ENCODE data around the gene CACNA1A.
"Not testable (repeated sequence)": the region's sequence is repeated elsewhere in the genome, so short reads cannot be mapped to it uniquely, and the experiment has no call there.

Gene CACNA1A

DNA sequence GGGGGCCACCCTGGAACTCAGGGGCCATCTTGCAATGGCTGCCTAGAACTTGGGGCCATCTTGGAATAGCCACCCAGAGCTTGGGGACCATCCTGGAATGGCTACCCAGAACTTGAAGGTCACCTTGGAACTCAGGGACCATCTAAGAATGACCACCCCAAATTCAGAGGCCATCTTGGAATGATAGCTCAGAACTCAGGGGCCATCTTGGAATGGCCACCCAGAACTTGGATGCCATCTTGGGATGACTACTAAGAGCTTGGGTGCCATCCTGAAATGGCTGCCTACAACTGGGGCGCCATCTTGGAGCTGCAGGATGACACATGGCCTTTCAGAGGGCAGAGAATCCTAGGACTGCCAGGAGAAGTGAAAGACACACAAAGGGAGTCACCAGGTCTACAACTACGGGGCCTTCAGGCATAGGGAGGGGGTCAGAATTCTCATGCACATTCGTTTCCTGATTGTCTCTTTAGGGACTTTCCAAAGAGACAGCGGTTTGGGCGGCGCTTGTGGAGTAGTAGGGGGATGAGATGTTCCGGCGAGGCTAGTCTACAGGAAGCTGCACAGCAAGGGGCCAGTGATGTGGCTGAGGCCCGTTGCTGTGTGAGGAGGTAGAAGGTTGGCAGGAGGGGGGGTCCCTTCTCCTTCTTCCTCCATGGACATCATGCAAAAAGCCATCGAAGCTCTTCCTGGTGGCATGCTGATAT lies 231.1 kb downstream of the CACNA1A start:
- no peak for DNase-seq

DNA sequence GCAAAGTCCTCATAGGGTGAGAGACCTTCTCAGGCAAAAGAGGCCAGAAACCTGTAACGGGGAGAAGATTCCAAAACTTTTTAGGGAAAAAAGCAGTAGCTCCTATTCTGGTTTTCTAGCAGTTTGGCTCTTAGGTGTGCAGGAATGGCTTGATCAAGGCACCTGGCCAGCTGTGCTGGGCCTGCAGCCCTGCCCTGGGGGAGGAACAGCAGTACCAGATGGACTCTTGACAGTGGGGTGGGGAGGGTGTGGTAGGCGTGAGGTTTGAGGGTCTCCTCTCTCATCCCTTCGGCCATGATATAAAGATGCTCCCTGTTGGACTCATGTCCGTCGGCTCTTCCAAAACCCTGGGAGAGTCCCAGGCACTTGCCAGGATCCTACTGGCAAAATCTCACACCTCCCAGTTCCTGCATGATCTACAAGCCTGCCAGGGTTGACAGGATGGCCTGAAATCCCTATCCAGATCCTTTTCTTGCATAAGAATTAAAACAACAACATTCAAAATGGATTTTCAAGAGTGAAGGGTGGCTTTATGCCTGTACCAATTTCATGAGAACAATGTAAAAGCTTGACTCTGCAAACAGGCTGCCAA lies 235.7 kb downstream of the CACNA1A start:
- DNase-seq = peak in 1 of 2 experiments; percentile 15

DNA sequence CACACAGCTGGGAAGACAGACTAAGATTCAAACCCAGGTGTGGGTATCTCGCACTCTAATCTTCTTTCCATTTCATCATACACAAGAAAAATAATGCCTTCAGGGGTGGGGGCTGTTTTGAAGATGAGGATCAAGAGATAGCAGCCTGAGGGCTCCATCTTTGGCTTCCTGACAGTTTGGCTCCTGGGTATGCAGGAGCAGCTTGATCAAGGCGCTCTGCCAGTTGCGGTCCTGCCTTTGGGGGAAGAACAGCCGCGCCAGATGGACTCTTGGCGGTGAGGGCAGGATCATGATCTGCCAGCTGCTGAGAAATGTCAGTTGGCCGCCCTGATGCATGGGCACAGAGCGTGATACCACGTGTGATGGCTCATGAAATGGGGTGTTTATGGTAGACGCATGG lies 236.9 kb downstream of the CACNA1A start:
- no peak for DNase-seq

GRCh38 chr19:13267889-13268288 lies 238.4 kb downstream of the CACNA1A start:
- no peak for DNase-seq

- no peak for DNase-seq
Observed at GRCh38 chr19:13267131-13267530, 239.1 kb downstream of the CACNA1A start.

DNA sequence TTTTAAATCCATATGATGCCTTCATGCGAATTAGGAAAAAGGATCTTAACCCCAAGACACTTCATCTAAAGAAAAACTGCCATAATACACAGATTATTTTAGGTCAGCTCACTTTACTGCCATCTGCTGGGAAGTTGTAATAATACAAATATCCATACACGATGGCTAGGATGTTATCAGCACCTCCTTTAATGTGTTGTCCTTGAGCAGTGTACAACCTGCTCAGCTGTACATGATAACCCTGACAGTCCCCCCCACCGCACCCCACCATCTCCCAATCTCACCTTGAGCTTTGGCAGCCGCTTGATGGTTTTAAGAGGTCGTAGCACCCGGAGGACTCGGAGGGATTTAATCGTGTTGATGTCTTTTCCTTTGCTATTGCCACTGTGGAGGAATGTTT lies 243.8 kb downstream of the CACNA1A start:
- peak in 1 of 2 experiments; percentile 10 for DNase-seq

DNA sequence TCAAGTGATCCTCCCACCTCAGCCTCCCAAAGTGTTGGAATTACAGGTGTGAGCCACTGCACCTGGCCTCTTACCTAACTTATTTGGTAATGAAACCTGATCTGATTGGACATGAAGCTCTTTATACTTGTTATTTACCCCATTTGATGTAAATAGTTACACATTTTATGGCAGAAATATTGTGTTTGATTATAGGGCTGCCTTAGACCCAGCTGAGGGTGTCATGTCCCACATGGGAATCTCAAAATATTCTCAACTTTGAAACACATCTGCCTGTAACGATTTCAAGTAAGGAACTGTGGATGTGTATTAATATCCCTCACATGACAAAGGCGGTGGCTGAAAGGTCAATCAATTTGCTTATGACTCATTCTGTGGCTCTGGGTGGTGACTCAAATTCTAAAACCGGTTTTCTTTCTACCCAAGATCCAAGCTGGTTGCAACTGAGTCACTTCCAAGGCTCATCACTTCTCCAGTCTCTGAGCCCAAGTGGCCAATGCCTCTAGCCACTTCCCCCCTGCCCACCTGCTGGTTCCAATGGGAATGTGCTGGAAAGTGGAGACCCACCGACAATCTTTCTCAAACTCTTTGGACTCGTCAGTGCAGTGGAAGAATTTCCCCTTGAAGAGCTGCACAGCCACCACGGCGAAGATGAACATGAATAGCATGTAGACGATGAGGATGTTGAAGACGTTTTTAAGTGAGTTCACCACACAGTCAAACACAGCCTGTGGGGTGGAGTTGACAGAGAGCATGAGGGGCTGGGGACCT lies 245.2 kb downstream of the CACNA1A start:
- DNase-seq = no peak

DNA sequence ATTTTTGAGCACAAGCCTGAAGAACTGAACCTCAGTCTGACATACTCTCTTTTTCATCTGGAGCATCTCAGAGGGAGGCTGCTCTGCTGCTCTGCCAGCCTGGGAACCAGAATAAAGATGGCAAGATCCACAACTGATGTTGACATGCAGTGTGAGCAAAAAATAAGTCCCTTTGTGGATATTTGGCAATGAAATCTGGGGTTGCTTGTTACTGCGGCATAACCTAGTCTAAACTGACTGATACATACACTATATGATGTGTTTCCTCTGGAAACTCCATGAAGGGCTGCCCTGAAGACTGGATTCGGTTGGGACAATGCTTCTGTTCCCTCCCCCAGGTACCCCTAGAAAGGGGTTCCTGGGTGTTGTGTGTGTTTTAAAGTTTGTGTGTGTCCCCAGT lies 249.4 kb downstream of the CACNA1A start:
- no peak for DNase-seq

DNA sequence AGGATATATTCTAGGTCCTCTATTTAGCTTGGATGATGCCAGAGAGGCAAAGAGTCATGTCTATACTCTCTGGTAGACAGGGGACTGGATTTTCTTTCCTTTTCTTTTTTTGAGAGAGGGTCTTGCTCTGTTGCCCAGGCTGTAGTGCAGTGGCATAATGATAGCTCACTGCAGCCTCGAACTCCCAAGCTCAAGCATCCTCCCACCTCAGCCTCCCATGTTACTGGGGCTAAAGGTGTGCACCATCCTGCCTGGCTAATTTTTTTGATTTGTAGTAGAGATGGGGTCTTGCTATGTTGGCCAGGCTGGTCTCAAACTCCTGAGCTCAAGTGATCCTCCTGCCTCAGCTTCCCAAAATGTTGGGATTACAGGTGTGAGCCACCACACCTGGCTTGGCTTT lies 249.9 kb downstream of the CACNA1A start:
- DNase-seq = not testable (repeated sequence)

GRCh38 chr19:13255719-13256059 lies 250.6 kb downstream of the CACNA1A start:
- no peak for DNase-seq

GRCh38 chr19:13255041-13255718 lies 251.1 kb downstream of the CACNA1A start:
- DNase-seq = no peak

DNA sequence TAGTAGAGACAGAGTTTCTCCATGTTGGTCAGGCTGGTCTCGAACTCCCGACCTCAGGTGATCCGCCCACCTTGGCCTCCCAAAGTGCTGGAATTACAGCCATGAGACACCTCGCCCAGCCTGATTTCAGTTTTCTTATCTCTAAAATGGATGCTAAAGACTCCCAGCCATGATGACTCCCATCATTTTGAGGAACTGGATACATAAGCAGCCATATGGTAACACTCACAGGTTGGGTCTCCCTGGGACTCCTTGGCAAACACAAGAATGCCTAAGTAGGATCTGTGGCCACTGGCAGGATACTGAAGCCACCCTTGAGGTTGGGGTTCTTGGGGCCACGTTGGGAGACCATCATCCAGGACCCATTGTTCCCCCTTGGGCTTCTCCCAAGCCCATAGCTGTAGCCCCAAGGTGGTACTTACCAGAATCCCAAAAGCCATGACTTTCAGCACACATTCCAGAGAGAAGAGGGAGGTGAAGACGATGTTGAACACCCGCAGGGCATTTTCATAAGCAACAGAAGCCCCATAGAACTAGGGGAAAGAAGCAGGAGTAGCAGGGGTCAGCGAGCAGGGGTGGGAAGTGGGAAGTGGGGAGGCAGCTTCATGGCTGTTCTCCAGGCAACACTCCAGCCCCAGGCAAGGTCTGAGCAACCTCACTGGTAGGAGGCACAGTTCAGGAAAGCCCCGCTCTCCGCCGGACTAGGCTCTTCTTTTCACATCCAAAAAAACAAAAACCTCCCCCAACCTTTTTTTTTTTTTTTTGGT lies 253.5 kb downstream of the CACNA1A start:
- DNase-seq = no peak

- DNase-seq = no peak
Observed at GRCh38 chr19:13244920-13245319, 261.4 kb downstream of the CACNA1A start.

DNA sequence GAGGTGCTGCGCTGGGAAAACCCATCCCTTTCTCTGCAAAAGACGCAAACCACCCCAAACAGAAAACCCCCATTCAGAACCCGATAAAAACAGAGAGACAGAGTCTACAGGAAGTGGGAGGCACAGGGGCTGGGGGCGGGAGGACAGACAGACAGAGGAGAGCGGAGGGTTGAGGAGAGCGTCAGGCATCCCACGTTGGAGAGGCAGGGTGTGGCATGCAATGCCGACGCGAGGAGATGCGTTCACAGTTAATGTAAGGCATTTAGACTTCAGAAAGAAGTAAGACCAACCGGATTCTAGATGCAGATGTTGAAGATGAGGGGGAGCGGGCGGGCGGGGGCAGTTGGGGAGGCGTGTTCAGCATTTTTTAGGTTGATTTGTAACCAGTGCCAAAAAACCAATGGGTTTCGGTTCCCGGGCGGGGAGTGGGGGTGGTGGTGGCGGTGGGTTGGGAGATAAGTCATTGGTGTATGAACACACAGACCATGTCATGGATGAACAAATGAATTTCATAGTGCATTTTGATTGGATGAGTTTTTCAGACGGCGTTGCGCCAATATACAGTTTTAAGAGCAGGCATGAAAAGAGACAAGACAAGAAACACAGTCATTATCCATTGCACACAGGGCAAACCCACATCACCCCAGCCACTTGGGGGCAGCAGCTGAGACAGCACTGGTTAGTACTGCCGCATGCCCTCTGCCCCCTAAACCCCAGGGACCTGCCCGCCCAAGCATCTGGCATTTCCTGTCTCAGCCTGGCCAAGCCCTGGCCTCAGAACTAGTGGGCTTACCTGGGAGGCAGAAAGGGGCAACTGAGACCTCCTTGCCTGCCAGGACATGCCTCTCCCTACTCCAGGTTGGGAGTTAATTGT lies 264.8 kb downstream of the CACNA1A start:
- DNase-seq = no peak

DNA sequence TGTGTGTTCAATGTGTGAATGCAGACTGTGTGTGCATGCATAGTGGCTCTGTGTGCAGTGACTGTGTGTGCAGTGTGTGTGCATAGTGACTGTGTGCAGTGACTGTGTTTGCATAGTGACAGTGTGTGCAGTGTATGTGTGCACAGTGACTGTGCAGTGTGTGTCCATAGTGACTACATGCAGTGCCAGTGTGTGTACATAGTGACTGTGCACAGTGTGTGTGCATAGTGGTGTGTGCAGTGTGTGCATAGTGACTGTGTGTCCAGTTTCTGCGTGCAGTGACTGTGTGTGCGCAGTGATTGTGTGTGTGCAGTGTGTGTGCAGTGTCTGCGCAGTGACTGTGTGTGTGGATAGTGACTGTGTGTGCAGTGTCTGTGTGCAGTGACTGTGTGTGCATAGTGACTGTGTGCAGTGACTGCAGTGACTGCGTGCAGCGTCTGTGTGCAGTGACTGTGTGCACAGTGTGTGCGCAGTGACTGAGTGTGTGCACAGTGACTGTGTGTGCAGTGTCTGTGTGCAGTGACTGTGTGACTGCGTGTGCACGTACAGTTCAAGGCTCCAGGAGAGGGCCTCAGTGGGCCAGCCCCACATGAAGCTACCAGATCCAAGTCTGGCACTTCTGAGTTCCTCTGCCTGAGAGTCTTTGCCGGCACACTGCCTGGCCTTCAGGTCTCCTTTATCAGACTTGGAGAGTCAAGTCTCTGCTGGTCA lies 265.8 kb downstream of the CACNA1A start:
- no peak for DNase-seq

DNA sequence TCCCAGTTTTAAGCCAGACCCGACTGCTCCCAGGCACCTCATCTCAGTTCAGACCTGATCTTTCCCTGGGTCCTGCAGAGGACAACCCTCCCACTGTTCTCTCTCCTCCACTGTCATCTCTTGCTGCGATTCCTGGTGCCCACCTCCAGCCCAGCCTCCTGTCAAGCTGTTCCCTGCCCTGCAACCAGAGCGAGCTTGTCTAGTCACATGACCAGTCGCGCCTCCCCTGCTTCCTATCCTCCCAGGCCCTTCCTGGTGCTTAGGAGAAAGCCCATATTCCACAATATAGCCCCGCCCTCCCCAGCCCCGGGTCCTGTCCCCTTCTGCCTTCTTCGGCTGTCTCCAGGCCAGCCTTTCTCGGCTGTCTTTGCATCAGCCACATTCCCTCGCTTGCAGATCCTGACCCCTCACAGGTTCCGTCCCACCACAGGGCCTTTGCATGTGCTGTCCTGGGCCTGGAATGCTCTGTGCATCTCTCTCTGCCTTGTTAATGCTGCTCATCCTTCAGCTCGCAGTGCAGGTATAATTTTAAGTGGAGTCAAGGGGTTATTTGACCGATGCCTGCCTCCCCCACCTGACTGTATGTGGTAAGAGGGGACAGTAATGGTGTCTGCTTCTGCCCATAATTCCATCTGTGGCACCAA lies 267.3 kb downstream of the CACNA1A start:
- no peak for DNase-seq

DNA sequence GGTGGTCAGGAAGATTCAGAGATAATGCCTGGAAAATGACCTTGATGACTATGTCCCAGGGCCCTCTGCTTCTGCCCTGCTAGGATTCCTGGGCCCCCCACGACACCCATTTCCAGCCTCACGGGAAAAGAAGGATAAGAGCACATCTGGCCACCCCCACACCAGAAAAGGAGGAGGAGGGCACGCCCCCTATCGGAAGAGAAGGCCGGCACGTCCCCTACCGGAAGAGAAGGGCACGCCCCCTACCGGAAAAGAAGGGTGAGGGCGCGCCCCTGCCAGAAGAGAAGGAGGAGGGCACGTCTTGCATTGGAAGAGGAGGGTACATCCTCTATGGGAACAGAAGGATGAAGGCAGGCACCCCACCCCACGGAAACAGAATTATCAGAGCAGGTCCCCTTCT lies 271.8 kb downstream of the CACNA1A start:
- no peak for DNase-seq

- no peak for DNase-seq
Observed at GRCh38 chr19:13231663-13232062, 274.6 kb downstream of the CACNA1A start.

DNA sequence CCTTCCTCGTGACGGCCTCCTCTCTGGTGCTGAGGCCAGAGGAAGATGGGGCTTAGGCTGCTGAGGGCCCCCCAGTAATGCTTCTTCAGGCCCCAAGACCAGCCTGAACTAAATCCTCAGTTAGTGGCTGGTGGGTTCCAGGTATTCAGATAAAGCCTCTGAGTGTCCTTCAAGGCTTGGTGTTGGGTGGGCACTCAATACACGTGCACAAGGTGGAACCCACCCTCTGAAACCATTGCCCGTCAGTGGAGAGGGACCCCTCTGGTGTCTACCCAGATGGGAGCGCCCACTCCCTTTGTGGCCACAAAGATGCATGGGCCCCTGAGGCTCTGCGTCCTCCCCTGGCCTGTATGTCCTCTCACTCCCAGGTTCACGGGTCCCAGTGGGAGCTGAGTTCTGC lies 277.0 kb downstream of the CACNA1A start:
- DNase-seq = no peak

GRCh38 chr19:13228561-13228960 lies 277.7 kb downstream of the CACNA1A start:
- DNase-seq = no peak

DNA sequence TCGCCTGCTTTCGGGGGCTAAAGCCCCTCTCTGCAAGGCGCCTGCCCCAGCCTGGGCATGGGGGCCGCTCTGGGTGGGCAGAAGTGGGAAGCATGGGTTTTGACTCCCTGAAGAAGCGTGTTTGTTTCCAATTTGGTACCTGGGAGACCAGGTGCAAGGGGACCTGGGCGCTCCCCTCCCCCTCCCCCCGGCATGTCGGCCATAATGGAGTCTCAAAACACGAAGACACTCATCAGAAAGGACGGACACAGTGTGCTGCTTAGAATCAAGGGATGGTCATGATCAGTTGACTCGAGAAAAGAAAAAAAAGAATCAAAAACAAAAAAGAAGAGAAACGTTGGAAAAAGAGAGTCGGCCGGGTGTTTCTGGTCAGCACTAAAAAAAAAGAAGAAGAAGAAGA lies 279.3 kb downstream of the CACNA1A start:
- DNase-seq = no peak
